ENCODE data around the gene ARHGEF10L. TPM values are rescaled to one million over a fixed set of nuclear protein-coding genes. Genes with fewer than 3 reads are reported as not detected.

The ARHGEF10L gene
- total RNA-seq, 1 experiment from 2014 or later: not detected

DNA sequence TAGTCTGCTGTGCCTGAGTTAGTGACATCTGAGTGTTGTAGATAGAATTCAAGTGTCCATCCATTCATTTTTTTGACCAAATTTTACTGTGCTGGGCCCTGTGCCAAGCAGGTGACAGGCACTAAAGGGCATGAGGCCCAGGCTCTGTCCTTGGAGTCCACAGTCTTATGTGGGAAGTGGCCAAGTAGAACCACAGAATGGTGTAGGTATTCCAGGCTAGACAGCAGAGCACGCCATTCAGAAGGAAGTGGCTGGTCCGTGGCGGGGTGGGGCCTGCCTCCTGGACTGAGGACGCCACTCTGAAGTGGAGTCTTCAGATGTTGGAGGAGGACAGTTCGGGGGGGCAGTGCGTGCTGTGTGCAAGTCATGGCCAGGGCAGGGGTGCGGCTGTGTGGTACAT lies 146.8 kb downstream of the ARHGEF10L start:
- H3K4me3 ChIP-seq (ENCODE audit: low read length): no peak overlapping the region
- H3K27me3 ChIP-seq (ENCODE audit: low read length): no peaks in the 10 kb centered on the region
- no peak overlapping the region for H3K9ac ChIP-seq (ENCODE audit: low read length)
- H3K9me3 ChIP-seq (ENCODE audit: low read length): no peaks in the 10 kb centered on the region
- no peaks in the 10 kb centered on the region for H3K36me3 ChIP-seq (ENCODE audit: insufficient read depth, low read length)
- H4K20me1 ChIP-seq (ENCODE audit: insufficient read depth, low read depth, low read length): 0 out of 2 replicates have a peak, but pooled peaks cover 4% of the 10 kb centered on the region
- no peak overlapping the region for H2AFZ ChIP-seq (ENCODE audit: low read length)
- DNase-seq: no peak
- no peak overlapping the region for H3K27ac ChIP-seq (ENCODE audit: low read length)
- H3K79me2 ChIP-seq (ENCODE audit: low read length): no peaks in the 10 kb centered on the region
- H3K9me2 ChIP-seq (replicated peaks; ENCODE audit: insufficient read depth, low read length): no peaks in the 10 kb centered on the region
- H3K4me2 ChIP-seq (ENCODE audit: low read depth, low read length, poor library complexity, severe bottlenecking): no peak overlapping the region
- H3K4me1 ChIP-seq (ENCODE audit: low read length): no peaks in the 10 kb centered on the region

DNA sequence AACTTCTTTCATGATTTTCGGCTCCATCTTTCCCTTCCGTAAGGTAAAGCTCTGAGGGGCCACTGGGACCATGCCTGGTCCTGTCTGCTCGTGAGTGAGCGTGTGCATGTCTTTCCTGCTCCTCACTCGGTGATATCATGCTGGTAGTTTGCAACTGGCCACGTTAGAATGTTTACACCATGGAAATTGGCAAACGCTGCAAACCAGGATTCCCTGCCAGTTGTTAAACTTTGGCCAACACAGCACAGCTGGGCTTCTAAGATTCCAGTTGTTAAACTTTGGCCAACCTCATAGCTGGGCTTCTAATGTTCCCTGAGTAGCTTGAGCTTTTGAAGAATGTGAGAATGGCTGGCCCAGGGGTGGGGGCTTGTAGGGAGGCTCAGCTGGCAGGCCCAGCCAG lies 147.6 kb downstream of the ARHGEF10L start:
- 0 out of 2 replicates have a peak, but pooled peaks cover 4% of the 10 kb centered on the region for H4K20me1 ChIP-seq (ENCODE audit: insufficient read depth, low read depth, low read length)
- DNase-seq: no peak
- H3K9ac ChIP-seq (ENCODE audit: low read length): no peak overlapping the region
- H3K4me1 ChIP-seq (ENCODE audit: low read length): no peaks in the 10 kb centered on the region
- H3K36me3 ChIP-seq (ENCODE audit: insufficient read depth, low read length): no peaks in the 10 kb centered on the region
- H3K9me3 ChIP-seq (ENCODE audit: low read length): no peaks in the 10 kb centered on the region
- no peaks in the 10 kb centered on the region for H3K27me3 ChIP-seq (ENCODE audit: low read length)
- no peak overlapping the region for H3K4me3 ChIP-seq (ENCODE audit: low read length)
- H3K27ac ChIP-seq (ENCODE audit: low read length): no peak overlapping the region
- no peaks in the 10 kb centered on the region for H3K79me2 ChIP-seq (ENCODE audit: low read length)
- H3K9me2 ChIP-seq (replicated peaks; ENCODE audit: insufficient read depth, low read length): no peaks in the 10 kb centered on the region
- H2AFZ ChIP-seq (ENCODE audit: low read length): no peak overlapping the region
- no peak overlapping the region for H3K4me2 ChIP-seq (ENCODE audit: low read depth, low read length, poor library complexity, severe bottlenecking)

DNA sequence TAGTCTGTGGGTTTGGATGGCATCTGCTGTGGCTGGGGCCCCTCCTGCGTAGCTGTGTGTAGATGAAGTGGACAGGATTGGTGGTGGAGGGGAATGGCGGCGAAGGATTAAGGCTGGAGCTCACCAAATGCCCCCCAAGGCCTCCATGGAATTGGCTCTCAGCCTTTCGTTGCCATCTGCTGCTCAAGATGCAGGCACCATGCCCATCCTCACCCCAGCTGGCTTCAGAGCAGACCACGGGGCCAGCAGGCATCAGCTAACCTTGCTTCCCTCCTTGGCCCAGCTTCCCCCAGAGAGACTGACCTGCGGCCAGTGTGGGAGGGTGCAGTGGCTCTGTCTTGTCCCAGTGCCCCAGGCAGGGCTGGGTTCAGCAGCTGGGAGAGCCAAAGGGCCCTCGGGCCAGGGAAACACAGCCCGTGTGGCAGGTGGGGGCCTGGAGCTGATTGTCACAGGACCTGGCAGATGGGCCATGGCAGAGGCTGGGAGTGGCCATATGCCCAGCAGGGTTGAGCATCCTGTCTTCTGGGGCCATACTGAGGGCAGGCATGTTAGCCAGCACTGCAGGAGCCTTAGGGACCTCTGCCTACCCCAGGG lies 148.8 kb downstream of the ARHGEF10L start:
- Histone ChIP-seq H3K4me3 (ENCODE audit: low read length) (no peak overlapping the region), H3K9ac (ENCODE audit: low read length) (no peak overlapping the region), H3K4me2 (ENCODE audit: low read depth, low read length, poor library complexity, severe bottlenecking) (no peak overlapping the region), H3K27me3 (ENCODE audit: low read length) (no peaks in the 10 kb centered on the region), H3K9me2 (replicated peaks; ENCODE audit: insufficient read depth, low read length) (no peaks in the 10 kb centered on the region), H4K20me1 (ENCODE audit: insufficient read depth, low read depth, low read length) (0 out of 2 replicates have a peak, but pooled peaks cover 4% of the 10 kb centered on the region), H3K9me3 (ENCODE audit: low read length) (no peaks in the 10 kb centered on the region), H3K4me1 (ENCODE audit: low read length) (no peaks in the 10 kb centered on the region), H3K79me2 (ENCODE audit: low read length) (no peaks in the 10 kb centered on the region), H2AFZ (ENCODE audit: low read length) (no peak overlapping the region), H3K36me3 (ENCODE audit: insufficient read depth, low read length) (no peaks in the 10 kb centered on the region), H3K27ac (ENCODE audit: low read length) (no peak overlapping the region)
- no peak for DNase-seq

DNA sequence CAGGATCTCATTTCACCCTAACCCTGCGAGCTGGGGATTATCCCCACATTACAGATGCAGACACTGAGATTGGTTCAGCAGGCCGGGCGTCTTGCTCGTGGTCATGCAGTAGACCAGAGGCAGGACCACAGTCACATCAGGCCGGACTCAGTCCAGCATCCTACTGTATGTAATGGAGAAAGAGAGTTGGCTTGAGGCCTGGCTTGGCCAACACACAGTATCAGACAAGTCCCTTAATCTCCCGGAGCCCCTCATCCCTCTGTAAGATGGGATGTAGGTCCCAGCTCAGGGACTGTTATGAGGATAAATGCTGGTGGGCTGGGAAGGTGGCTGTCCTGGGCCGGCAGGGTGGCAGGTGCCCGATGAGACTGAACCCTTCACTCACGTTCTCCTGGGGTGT lies 149.5 kb downstream of the ARHGEF10L start:
- DNase-seq: no peak
- Histone ChIP-seq H3K4me3 (ENCODE audit: low read length) (no peak overlapping the region), H3K36me3 (ENCODE audit: insufficient read depth, low read length) (no peaks in the 10 kb centered on the region), H3K9ac (ENCODE audit: low read length) (no peak overlapping the region), H3K9me2 (replicated peaks; ENCODE audit: insufficient read depth, low read length) (no peaks in the 10 kb centered on the region), H3K9me3 (ENCODE audit: low read length) (no peaks in the 10 kb centered on the region), H3K27me3 (ENCODE audit: low read length) (no peaks in the 10 kb centered on the region), H3K79me2 (ENCODE audit: low read length) (no peaks in the 10 kb centered on the region), H3K27ac (ENCODE audit: low read length) (no peak overlapping the region), H2AFZ (ENCODE audit: low read length) (no peak overlapping the region), H3K4me2 (ENCODE audit: low read depth, low read length, poor library complexity, severe bottlenecking) (no peak overlapping the region), H3K4me1 (ENCODE audit: low read length) (no peaks in the 10 kb centered on the region), H4K20me1 (ENCODE audit: insufficient read depth, low read depth, low read length) (0 out of 2 replicates have a peak, but pooled peaks cover 4% of the 10 kb centered on the region)

DNA sequence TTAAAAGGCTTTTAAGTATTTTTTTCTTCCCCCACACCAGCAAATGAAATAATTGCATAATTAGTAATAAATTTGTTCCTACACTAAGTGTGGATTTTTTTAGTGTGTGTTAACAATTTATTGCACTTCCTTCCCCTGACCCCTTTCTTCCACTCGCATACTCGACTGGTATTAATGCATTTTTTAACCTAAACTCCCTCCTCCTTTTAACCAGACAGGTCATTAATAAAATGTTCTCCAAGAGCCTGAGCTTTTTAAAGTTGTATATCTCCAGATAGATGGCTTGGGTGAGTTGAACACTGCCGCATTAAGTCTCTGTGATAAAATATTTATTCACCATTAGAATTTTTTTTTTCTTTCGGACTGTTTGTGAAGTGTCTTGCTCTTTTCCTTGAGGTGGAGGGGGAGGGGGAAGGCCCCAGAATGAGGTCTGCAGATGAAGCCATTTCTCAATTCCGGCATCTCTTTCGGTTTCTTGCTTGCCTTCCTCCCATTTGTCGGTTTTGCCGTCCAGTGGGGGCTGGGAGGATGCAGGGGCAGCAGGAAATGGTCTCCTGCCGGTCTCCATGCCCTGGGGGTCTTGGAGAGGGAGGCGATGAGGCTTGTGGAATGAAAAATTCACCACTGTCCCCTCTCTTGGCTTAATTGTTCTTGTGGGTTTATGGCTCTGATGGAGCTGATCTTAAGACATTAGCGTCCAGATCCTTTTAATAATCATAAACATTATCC lies 151.6 kb downstream of the ARHGEF10L start:
- H4K20me1 ChIP-seq (ENCODE audit: insufficient read depth, low read depth, low read length): no peaks in the 10 kb centered on the region
- no peaks in the 10 kb centered on the region for H3K4me1 ChIP-seq (ENCODE audit: low read length)
- no peak overlapping the region for H3K9ac ChIP-seq (ENCODE audit: low read length)
- H3K9me3 ChIP-seq (ENCODE audit: low read length): no peaks in the 10 kb centered on the region
- no peak for DNase-seq
- no peaks in the 10 kb centered on the region for H3K27me3 ChIP-seq (ENCODE audit: low read length)
- no peaks in the 10 kb centered on the region for H3K36me3 ChIP-seq (ENCODE audit: insufficient read depth, low read length)
- H3K4me3 ChIP-seq (ENCODE audit: low read length): no peak overlapping the region
- H3K4me2 ChIP-seq (ENCODE audit: low read depth, low read length, poor library complexity, severe bottlenecking): no peak overlapping the region
- H2AFZ ChIP-seq (ENCODE audit: low read length): no peak overlapping the region
- no peaks in the 10 kb centered on the region for H3K79me2 ChIP-seq (ENCODE audit: low read length)
- no peaks in the 10 kb centered on the region for H3K9me2 ChIP-seq (replicated peaks; ENCODE audit: insufficient read depth, low read length)
- no peak overlapping the region for H3K27ac ChIP-seq (ENCODE audit: low read length)

DNA sequence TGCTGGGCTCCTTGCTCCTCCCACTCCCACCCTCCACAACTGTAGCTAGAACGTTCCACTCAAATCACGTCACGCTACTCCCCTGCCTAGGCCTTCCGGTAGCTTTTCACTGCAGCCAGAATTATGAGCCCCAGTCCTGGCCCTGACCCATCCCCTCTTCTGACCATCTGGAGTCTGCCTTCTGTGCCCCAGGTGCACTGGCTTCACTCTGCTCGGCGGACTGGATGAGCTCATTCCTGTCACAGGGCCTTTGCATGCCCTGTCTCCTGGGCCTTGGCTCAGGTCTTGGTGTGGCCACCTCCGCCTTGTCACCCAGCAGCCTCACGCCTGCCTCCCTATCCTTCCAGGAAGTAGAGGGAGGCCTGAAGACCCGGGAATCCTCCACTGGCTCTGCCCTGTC lies 153.1 kb downstream of the ARHGEF10L start:
- H4K20me1 ChIP-seq (ENCODE audit: insufficient read depth, low read depth, low read length): no peaks in the 10 kb centered on the region
- H3K27ac ChIP-seq (ENCODE audit: low read length): no peak overlapping the region
- no peak for DNase-seq
- no peak overlapping the region for H2AFZ ChIP-seq (ENCODE audit: low read length)
- no peak overlapping the region for H3K4me2 ChIP-seq (ENCODE audit: low read depth, low read length, poor library complexity, severe bottlenecking)
- no peaks in the 10 kb centered on the region for H3K4me1 ChIP-seq (ENCODE audit: low read length)
- no peaks in the 10 kb centered on the region for H3K27me3 ChIP-seq (ENCODE audit: low read length)
- H3K9ac ChIP-seq (ENCODE audit: low read length): no peak overlapping the region
- H3K36me3 ChIP-seq (ENCODE audit: insufficient read depth, low read length): no peaks in the 10 kb centered on the region
- no peaks in the 10 kb centered on the region for H3K9me3 ChIP-seq (ENCODE audit: low read length)
- no peaks in the 10 kb centered on the region for H3K9me2 ChIP-seq (replicated peaks; ENCODE audit: insufficient read depth, low read length)
- no peaks in the 10 kb centered on the region for H3K79me2 ChIP-seq (ENCODE audit: low read length)
- no peak overlapping the region for H3K4me3 ChIP-seq (ENCODE audit: low read length)

DNA sequence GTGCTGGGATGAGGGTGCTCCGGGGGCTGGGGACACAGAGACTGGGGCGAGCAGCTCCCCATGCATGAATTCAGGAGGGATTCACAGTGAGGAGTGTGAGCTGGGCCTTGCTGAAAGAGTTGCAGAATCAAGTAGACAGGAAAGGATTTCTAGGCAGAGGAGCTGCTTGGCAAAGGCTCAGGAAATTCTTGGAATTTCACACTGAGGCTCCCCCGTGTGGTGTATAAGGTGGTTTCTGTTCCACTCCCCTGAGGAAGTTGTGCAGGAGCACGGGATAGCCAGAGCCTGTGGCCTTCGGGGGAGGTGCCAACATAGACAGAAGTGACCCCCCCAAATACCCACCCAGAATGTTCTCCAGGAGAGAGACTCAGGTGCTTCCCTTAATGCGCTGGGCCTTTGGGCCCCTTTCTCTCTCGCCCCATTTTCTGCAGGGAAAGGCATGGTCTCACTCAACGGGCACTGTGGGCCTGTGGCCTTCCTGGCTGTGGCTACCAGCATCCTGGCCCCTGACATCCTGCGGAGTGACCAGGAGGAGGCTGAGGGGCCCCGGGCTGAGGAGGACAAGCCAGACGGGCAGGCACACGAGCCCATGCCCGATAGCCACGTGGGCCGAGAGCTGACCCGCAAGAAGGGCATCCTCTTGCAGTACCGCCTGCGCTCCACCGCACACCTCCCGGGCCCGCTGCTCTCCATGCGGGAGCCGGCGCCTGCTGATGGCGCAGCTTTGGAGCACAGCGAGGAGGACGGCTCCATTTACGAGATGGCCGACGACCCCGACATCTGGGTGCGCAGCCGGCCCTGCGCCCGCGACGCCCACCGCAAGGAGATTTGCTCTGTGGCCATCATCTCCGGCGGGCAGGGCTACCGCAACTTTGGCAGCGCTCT lies 157.2 kb downstream of the ARHGEF10L start:
- Histone ChIP-seq H3K4me2 (ENCODE audit: low read depth, low read length, poor library complexity, severe bottlenecking) (no peak overlapping the region), H3K4me1 (ENCODE audit: low read length) (no peaks in the 10 kb centered on the region), H2AFZ (ENCODE audit: low read length) (no peak overlapping the region), H3K4me3 (ENCODE audit: low read length) (no peak overlapping the region), H3K9ac (ENCODE audit: low read length) (no peak overlapping the region), H3K79me2 (ENCODE audit: low read length) (no peaks in the 10 kb centered on the region), H4K20me1 (ENCODE audit: insufficient read depth, low read depth, low read length) (no peaks in the 10 kb centered on the region), H3K27me3 (ENCODE audit: low read length) (no peaks in the 10 kb centered on the region), H3K9me3 (ENCODE audit: low read length) (no peaks in the 10 kb centered on the region), H3K9me2 (replicated peaks; ENCODE audit: insufficient read depth, low read length) (no peaks in the 10 kb centered on the region), H3K36me3 (ENCODE audit: insufficient read depth, low read length) (no peaks in the 10 kb centered on the region), H3K27ac (ENCODE audit: low read length) (no peak overlapping the region)
- no peak for DNase-seq

DNA sequence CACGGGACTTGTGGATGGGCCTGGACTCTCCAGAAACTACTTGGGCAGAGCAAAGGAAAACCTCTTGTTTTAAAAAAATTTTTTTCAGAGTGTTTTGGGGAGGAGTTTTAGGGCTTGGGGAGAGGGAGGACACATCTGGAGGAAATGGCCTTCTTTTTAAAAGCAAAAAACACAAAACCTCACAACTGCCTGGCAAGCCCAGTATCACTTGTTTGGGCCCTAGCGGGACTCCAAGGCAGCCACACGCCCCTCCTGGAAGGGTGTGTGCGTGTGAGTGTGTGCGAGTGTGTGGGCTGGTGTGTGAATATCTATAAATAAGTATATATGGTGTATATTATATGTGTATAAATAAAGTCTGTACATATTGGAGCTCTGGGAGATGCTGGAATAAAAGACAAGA lies 158.0 kb downstream of the ARHGEF10L start:
- H3K9me3 ChIP-seq (ENCODE audit: low read length): no peaks in the 10 kb centered on the region
- H3K27me3 ChIP-seq (ENCODE audit: low read length): no peaks in the 10 kb centered on the region
- DNase-seq: no peak
- H3K4me1 ChIP-seq (ENCODE audit: low read length): no peaks in the 10 kb centered on the region
- H3K9me2 ChIP-seq (replicated peaks; ENCODE audit: insufficient read depth, low read length): no peaks in the 10 kb centered on the region
- no peak overlapping the region for H3K9ac ChIP-seq (ENCODE audit: low read length)
- no peak overlapping the region for H3K4me2 ChIP-seq (ENCODE audit: low read depth, low read length, poor library complexity, severe bottlenecking)
- no peaks in the 10 kb centered on the region for H3K79me2 ChIP-seq (ENCODE audit: low read length)
- no peak overlapping the region for H2AFZ ChIP-seq (ENCODE audit: low read length)
- H3K4me3 ChIP-seq (ENCODE audit: low read length): no peak overlapping the region
- H3K27ac ChIP-seq (ENCODE audit: low read length): no peak overlapping the region
- H3K36me3 ChIP-seq (ENCODE audit: insufficient read depth, low read length): no peaks in the 10 kb centered on the region
- no peaks in the 10 kb centered on the region for H4K20me1 ChIP-seq (ENCODE audit: insufficient read depth, low read depth, low read length)
